CD4-positive, alpha-beta T cell (primary cell): ENCODE measurements around the gene BRD9. TPM values are rescaled to one million over a fixed set of nuclear protein-coding genes. Genes with fewer than 3 reads are reported as not detected.

Source experiments
- ATAC-seq: fragments of 200-7000 bp; cut with Tn5 transposase; one replicate; pipeline ENCODE4 v1.10.0; 2022; ENCODE audit warnings: mild to moderate bottlenecking; ENCODE audit not compliant: poor library complexity
- CTCF ChIA-PET: fragments of 350-600 bp; sonication (Branson Sonifier 250); formaldehyde crosslinking; loops from one replicate; lab custom pipeline; 2021; ENCODE audit warnings: antibody characterized with exemption, inconsistent platforms; lab: Charles Lee
- POLR2A ChIA-PET: fragments of 350-600 bp; sonication (Branson Sonifier 250); formaldehyde crosslinking; loops from one replicate; lab custom pipeline; 2021; ENCODE audit warnings: antibody characterized with exemption, inconsistent platforms; lab: Charles Lee
- DNase-seq, 14 experiments: peaks; one replicate each; pipeline ENCODE4 v3.0.0-alpha.2; 2013 to 2020; ENCODE audit warnings: mixed read lengths in 2 of 14
- H3K27ac ChIP-seq, 2 donors: one replicate each; pipeline versions ENCODE4 v1.5.1 to v1.7.0; 2013; ENCODE audit warnings: low read length in 2 of 2, low read depth in 1 of 2, mild to moderate bottlenecking in 1 of 2
- H3K27me3 ChIP-seq, 2 experiments: 1 replicate in 1 of 2; 2 replicates in 1 of 2; pipeline versions ENCODE4 v1.6.1 to v1.7.0; 2013; ENCODE audit warnings: low read length in 2 of 2, control low read depth in 1 of 2, mild to moderate bottlenecking in 1 of 2, moderate library complexity in 1 of 2; ENCODE audit not compliant: insufficient read depth in 2 of 2, control insufficient read depth in 1 of 2
- H3K36me3 ChIP-seq: one replicate; pipeline ENCODE4 v1.6.1; 2013; ENCODE audit warnings: low read length, control low read depth; ENCODE audit not compliant: insufficient read depth
- H3K4me1 ChIP-seq: one replicate; pipeline ENCODE4 v1.6.1; 2013; ENCODE audit warnings: low read length, control low read depth; ENCODE audit not compliant: insufficient read depth
- H3K4me3 ChIP-seq: one replicate; pipeline ENCODE4 v1.5.1; 2013; ENCODE audit warnings: mild to moderate bottlenecking, low read length, moderate library complexity
- H3K9me3 ChIP-seq, 2 experiments: 1 replicate in 1 of 2; 2 replicates in 1 of 2; pipeline versions ENCODE4 v1.6.1 to v1.7.0; 2013; ENCODE audit warnings: low read length in 2 of 2, mild to moderate bottlenecking in 2 of 2, control low read depth in 1 of 2, moderate library complexity in 1 of 2; ENCODE audit not compliant: control insufficient read depth in 1 of 2, insufficient read depth in 1 of 2
- H3K27ac Mint-ChIP-seq: one replicate; pipeline ENCODE4 v1.8.0; 2020; ENCODE audit warnings: mixed read lengths
- H3K27me3 Mint-ChIP-seq: one replicate; pipeline ENCODE4 v1.8.0; 2021; ENCODE audit warnings: mixed read lengths
- H3K36me3 Mint-ChIP-seq: one replicate; pipeline ENCODE4 v1.8.0; 2021; ENCODE audit warnings: low read depth, mixed read lengths
- H3K4me1 Mint-ChIP-seq: one replicate; pipeline ENCODE4 v1.8.0; 2021; ENCODE audit warnings: low read depth, mixed read lengths
- H3K4me3 Mint-ChIP-seq: one replicate; pipeline ENCODE4 v1.8.0; 2020; ENCODE audit warnings: mild to moderate bottlenecking, mixed read lengths
- H3K9me3 Mint-ChIP-seq: one replicate; pipeline ENCODE4 v1.8.0; 2020; ENCODE audit warnings: mixed read lengths
- CTCF ChIP-seq: fragments of 200-600 bp; IDR thresholded peaks from one replicate; pipeline ENCODE4 v1.8.0; 2022; ENCODE audit warnings: antibody characterized with exemption, mild to moderate bottlenecking
- intact Hi-C, 2 experiments: fragments of 100-400 bp; cut with DNase I in 1 of 2; cut with micrococcal nuclease in 1 of 2; formaldehyde crosslinking; loops; one replicate each; pipeline versions ENCODE4 v1.15.1 to v1.9.0; 2023 to 2025; cut with DNase I, micrococcal nuclease
- total RNA-seq, 174 experiments: library from RNA in 2 of 174; stranded (reverse) in 2 of 174; gene quantifications; one replicate each; pipeline ENCODE4 v1.2.3 and lab custom pipeline; 2021 to 2026

Gene BRD9
- total RNA-seq, 2 experiments from 2014 or later, result 109 TPM

GRCh38 chr5:910769-911160, 18.2 kb upstream of the BRD9 start:
- H3K27me3 ChIP-seq, result no peaks in the 10 kb centered on the region
- Mint-ChIP-seq H3K36me3 (no peaks in the 10 kb centered on the region), H3K4me3 (no peak overlapping the region), H3K4me1 (peaks cover 6% of the 10 kb centered on the region), H3K27ac (no peak overlapping the region), H3K27me3 (no peaks in the 10 kb centered on the region), H3K9me3 (no peaks in the 10 kb centered on the region)
- intact Hi-C loops, result no loop called here
- no peak overlapping the region for H3K4me3 ChIP-seq
- peaks cover 4% of the 10 kb centered on the region for H3K4me1 ChIP-seq
- ATAC-seq, result no peak
- ChIA-PET CTCF (interaction anchor here (1.8 kb wide), 1 partner anchor 7 kb away, joined by 3 read pairs; no protein-coding TSS in a partner anchor), POLR2A (no interaction called here)
- no peaks in the 10 kb centered on the region for H3K9me3 ChIP-seq
- no peak for DNase-seq
- TF ChIP-seq CTCF, result no peak
- no peak overlapping the region for H3K27ac ChIP-seq
- no peaks in the 10 kb centered on the region for H3K36me3 ChIP-seq

GRCh38 chr5:909994-910768, 17.6 kb upstream of the BRD9 start:
- H3K27ac ChIP-seq, result no peak overlapping the region
- no peaks in the 10 kb centered on the region for H3K9me3 Mint-ChIP-seq
- no peaks in the 10 kb centered on the region for H3K27me3 Mint-ChIP-seq
- H3K27me3 ChIP-seq, result no peaks in the 10 kb centered on the region
- POLR2A ChIA-PET, result no interaction called here
- ATAC-seq (no peak), DNase-seq (no peak)
- H3K4me1 ChIP-seq, result peaks cover 4% of the 10 kb centered on the region
- H3K4me1 Mint-ChIP-seq, result peaks cover 6% of the 10 kb centered on the region
- H3K36me3 ChIP-seq, result no peaks in the 10 kb centered on the region
- no peaks in the 10 kb centered on the region for H3K9me3 ChIP-seq
- no peaks in the 10 kb centered on the region for H3K36me3 Mint-ChIP-seq
- intact Hi-C loops, result no loop called here
- H3K27ac Mint-ChIP-seq, result no peak overlapping the region
- TF ChIP-seq CTCF, result no peak
- no peak overlapping the region for H3K4me3 ChIP-seq
- CTCF ChIA-PET, result no interaction called here
- no peak overlapping the region for H3K4me3 Mint-ChIP-seq

- ChIA-PET CTCF (no interaction called here), POLR2A (no interaction called here)
- no peaks in the 10 kb centered on the region for H3K27me3 Mint-ChIP-seq
- ATAC-seq (no peak), DNase-seq (no peak)
- Histone ChIP-seq H3K27me3 (no peaks in the 10 kb centered on the region), H3K9me3 (no peaks in the 10 kb centered on the region), H3K4me1 (peaks cover 4% of the 10 kb centered on the region), H3K27ac (no peak overlapping the region), H3K4me3 (no peak overlapping the region), H3K36me3 (no peaks in the 10 kb centered on the region)
- no peaks in the 10 kb centered on the region for H3K9me3 Mint-ChIP-seq
- H3K27ac Mint-ChIP-seq, result no peak overlapping the region
- no peaks in the 10 kb centered on the region for H3K36me3 Mint-ChIP-seq
- intact Hi-C loops, result no loop called here
- no peak for TF ChIP-seq CTCF
- H3K4me1 Mint-ChIP-seq, result peaks cover 6% of the 10 kb centered on the region
- H3K4me3 Mint-ChIP-seq, result no peak overlapping the region
These were observed 16.5 kb upstream of the BRD9 start for GRCh38 chr5:909086-909485.
